ENCODE results near the gene ADAM11. TPM values are rescaled to one million over a fixed set of nuclear protein-coding genes. Genes with fewer than 3 reads are reported as not detected.
A peak's percentile ranks its signal among the peaks of the same experiment; 100 is the strongest.

The ADAM11 gene
- total RNA-seq, 2 experiments from 2014 or later: 0.55 to 0.77 TPM

DNA sequence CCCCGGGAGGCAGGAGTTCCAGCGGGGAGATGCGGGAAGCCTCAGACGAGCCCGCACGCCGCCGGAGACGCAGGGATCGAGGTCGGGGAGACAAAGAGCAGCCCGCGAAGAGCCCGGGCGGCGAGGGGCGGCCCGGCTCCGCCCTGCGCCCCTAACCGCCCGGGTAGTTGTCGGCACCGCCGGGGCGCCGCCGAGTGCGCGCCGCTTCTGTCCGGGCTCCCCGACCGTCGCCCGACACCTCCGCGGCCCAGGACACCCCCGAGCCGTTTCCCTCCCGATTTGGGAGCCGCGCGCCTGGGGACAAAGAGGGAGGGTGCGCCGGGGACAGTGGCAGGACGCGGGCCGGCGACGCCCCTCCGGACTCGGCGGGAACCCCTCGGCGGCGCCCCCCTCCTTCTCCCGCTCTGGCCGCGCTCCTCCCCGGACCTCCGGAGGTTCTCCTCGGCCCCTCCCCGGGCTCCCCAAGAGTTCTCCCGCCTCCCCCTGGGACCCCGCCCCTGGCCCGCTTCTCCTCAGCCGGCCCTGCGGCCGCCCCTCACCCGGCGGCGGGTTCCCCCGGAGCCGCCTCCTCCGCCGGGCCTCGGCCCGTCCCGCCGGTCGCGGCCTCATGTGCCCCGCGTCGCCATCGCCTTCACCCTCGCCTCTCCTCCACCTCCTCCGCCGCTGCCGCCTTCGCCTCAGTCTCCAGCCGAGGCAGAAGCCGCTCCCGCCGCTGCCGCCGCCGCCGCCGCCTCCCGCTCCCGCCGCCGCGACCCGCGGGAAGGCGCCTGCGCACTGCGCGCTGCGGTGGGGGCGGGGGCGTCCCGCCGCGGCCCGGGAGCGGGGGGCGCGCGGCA, 71.0 kb downstream of the ADAM11 start, which contains the start of gene GJC1:
TSS of gene GJC1 (minus strand) at position 765 of the 836 bp plus-strand sequence. CDS start 24,470 bp downstream, outside the sequence.
- Mint-ChIP-seq H3K27ac (peak within 1 kb of the TSS; percentile 5), H3K36me3 (no peaks in the 10 kb centered on the region), H3K4me3 (peak within 1 kb of the TSS; percentile 78), H3K27me3 (peaks cover 71% of the 10 kb centered on the region), H3K4me1 (peaks cover 6% of the 10 kb centered on the region), H3K9me3 (no peaks in the 10 kb centered on the region)
- POLR2A ChIA-PET: no interaction called here
- ATAC-seq (ENCODE audit: low read depth): peak; percentile 61
- DNase-seq: peak; percentile 58

DNA sequence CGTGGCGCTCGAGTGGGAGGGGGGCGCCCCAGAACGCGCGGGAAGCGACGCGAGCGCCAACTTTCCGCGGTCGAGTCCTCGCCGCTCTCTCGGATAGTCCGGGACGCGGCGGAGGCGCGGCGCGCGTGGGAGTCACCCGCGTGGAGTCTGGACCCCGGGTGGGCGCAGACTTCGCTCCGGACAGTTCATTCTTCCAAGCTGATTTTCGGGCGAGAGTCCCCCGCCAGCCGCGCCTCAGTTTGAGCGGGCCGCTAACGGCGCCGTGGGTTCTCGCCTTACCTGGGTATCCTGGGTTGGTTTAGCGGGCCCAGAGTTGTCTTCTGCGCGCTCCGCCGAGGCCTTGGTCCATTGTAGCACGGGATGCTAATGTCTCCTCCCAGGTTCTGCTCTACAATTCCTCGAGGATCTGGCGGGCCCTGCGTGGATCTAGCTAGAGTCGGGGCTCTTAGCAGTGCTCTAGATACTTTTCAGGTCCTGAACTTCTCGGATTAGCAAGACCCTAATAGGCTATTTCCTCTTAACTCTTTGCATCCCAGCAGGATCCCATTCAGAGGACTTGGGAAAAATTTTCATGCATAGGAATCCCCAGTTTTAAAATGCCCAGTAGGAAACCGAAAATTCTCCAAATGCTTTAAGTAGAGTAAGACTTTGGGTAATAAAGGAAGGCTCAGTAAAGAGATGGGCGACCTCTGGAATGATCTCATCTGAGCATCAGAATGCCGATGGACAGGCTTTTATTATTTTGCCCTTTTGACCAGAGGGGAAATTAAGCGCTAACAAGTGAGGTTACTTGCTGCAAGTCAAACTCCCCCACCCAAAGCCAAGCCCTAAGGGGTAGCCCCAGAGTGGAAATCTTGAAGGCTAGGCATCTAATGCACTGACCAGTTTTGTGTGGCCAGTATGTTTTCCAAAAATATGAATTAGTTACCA, 71.8 kb downstream of the ADAM11 start:
- Mint-ChIP-seq H3K27me3 (peaks cover 74% of the 10 kb centered on the region), H3K4me3 (peak overlapping the region; percentile 74), H3K36me3 (no peaks in the 10 kb centered on the region), H3K27ac (no peak overlapping the region), H3K4me1 (peaks cover 6% of the 10 kb centered on the region), H3K9me3 (no peaks in the 10 kb centered on the region)
- DNase-seq: peak; percentile 46
- POLR2A ChIA-PET: interaction anchor here (0.7 to 1.5 kb wide), 2 partner anchors 55 to 166 kb away, joined by 3 to 4 read pairs; no protein-coding TSS in a partner anchor
- ATAC-seq (ENCODE audit: low read depth): peak; percentile 35

DNA sequence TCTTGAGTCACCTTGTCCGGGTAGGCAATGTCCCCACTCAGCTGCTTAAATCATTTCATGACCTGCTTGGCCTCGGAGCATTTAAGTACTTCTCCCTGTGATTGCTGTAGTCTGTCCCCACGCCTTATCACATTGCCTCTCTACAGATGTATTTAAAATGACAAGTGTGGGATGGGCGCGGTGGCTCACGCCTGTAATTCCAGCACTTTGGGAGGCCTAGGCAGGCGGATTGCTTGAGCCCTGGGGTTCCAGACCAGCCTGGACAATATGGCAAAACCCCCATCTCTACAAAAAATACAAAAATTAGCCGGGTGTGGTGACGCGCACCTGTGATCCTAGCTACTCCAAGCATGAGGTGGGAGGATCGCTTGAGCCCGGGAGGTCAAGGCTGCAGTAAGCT, 72.6 kb downstream of the ADAM11 start:
- peaks cover 6% of the 10 kb centered on the region for H3K4me1 Mint-ChIP-seq
- H3K9me3 Mint-ChIP-seq: no peaks in the 10 kb centered on the region
- H3K27ac Mint-ChIP-seq: no peak overlapping the region
- ATAC-seq (ENCODE audit: low read depth) (no peak), DNase-seq (no peak)
- POLR2A ChIA-PET: interaction anchor here (0.7 to 1.5 kb wide), 2 partner anchors 56 to 165 kb away, joined by 3 to 4 read pairs; no protein-coding TSS in a partner anchor
- no peaks in the 10 kb centered on the region for H3K36me3 Mint-ChIP-seq
- H3K4me3 Mint-ChIP-seq: no peak overlapping the region
- peaks cover 68% of the 10 kb centered on the region for H3K27me3 Mint-ChIP-seq

Other genes starting within 250 kb of the ADAM11 start
- gene FZD2, start 201.5 kb upstream of the ADAM11 start, total RNA-seq: under 1 TPM; 0.36 to 0.45 TPM
- gene MEIOC, start 102.5 kb upstream of the ADAM11 start, total RNA-seq: not detected
- 10 to 100 TPM; 21.7 to 23.9 TPM for gene CCDC43, start 69.2 kb upstream of the ADAM11 start, total RNA-seq
- gene DBF4B, start 50.3 kb upstream of the ADAM11 start, total RNA-seq: 10 to 100 TPM; 27.7 to 31.8 TPM
- gene GJC1, start 71.3 kb downstream of the ADAM11 start, total RNA-seq: 1 to 10 TPM; 1.0 to 1.4 TPM
- gene HIGD1B, start 88.9 kb downstream of the ADAM11 start, total RNA-seq: not detected
- 100 to 1,000 TPM; 109 to 112 TPM for gene EFTUD2, start 140.5 kb downstream of the ADAM11 start, total RNA-seq
- gene GFAP, start 156.5 kb downstream of the ADAM11 start, total RNA-seq: not detected
- 10 to 100 TPM; 66.7 to 70.5 TPM for gene KIF18B, start 188.8 kb downstream of the ADAM11 start, total RNA-seq
- not detected for gene C1QL1, start 209.3 kb downstream of the ADAM11 start, total RNA-seq